Right lobe of liver (tissue), 4 donors: Measurements from ENCODE around the gene CPSF6.

Source experiments
- CTCF ChIP-seq, 4 donors: fragments of 200-600 bp in 3 of 4; fragments of 450-650 bp in 1 of 4; IDR thresholded peaks; one replicate each; pipeline versions ENCODE4 v1.5.1 to v1.8.0; 2016 to 2022; ENCODE audit warnings: antibody characterized with exemption in 4 of 4, mild to moderate bottlenecking in 2 of 4
- POLR2A ChIP-seq: fragments of 450-650 bp; IDR thresholded peaks from one replicate; pipeline ENCODE4 v1.6.1; 2017; ENCODE audit warnings: antibody characterized with exemption, mild to moderate bottlenecking
- donor health status: DM: no; HTN: no; CAD: no.
- donor health status: DM: no; HTN: no; CAD: no.
- donor health status: DM: no; HTN: yes; CAD: no.

- no peak for TF ChIP-seq CTCF (IDR thresholded peaks at IDR 0.05)
- TF ChIP-seq POLR2A, result no peak
Measured at GRCh38 chr12:69304284-69304683, 64.9 kb downstream of the CPSF6 start.
